ENCODE data around the gene ABL1.

Gene ABL1

DNA sequence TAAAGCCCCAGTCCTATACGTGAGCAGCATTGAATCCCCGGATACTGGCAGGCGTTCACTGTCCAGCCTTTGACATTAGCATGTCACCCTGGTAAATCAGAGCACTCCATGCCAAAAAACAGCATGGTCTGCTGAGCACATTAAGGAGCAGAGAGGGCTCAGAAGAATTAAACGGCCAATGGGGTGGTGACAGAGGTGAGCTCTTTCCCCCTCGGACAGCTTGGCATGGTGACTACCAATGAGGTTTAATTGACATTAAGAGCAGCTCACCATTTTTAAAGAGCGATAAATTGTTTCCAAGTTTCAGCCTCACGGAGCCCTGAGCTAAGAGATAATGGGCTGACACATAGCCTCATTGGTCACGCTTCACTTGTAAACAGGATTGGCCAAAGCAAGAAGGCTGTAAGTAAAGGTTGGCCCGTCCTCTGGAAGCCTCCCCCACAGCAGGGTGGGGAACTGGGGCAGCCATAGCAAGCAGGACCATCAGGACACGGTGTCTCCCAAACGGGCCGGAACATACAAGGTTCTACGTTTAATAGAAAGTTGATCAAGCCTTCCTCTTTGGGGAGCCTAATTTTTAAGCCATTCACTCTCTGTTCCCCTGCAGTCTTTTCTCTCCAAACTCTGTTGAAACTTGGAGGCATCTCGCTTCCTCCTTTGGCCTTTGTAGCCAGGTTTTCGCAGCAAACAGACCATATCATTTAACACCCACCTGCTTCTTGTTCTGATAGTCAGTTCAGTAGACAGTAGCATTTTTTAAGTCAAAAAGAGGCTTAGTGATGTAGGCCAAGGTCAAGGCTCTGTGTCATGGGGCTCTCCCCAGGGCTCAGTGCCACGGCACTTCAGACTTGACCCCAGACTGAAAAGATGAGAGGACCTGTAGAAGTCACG, 35.7 kb downstream of the ABL1 start:
- TF ChIP-seq, protein P1, sequence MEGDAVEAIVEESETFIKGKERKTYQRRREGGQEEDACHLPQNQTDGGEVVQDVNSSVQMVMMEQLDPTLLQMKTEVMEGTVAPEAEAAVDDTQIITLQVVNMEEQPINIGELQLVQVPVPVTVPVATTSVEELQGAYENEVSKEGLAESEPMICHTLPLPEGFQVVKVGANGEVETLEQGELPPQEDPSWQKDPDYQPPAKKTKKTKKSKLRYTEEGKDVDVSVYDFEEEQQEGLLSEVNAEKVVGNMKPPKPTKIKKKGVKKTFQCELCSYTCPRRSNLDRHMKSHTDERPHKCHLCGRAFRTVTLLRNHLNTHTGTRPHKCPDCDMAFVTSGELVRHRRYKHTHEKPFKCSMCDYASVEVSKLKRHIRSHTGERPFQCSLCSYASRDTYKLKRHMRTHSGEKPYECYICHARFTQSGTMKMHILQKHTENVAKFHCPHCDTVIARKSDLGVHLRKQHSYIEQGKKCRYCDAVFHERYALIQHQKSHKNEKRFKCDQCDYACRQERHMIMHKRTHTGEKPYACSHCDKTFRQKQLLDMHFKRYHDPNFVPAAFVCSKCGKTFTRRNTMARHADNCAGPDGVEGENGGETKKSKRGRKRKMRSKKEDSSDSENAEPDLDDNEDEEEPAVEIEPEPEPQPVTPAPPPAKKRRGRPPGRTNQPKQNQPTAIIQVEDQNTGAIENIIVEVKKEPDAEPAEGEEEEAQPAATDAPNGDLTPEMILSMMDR (IDR thresholded peaks at IDR 0.05; ENCODE audit: low read depth, low read length): no peak

DNA sequence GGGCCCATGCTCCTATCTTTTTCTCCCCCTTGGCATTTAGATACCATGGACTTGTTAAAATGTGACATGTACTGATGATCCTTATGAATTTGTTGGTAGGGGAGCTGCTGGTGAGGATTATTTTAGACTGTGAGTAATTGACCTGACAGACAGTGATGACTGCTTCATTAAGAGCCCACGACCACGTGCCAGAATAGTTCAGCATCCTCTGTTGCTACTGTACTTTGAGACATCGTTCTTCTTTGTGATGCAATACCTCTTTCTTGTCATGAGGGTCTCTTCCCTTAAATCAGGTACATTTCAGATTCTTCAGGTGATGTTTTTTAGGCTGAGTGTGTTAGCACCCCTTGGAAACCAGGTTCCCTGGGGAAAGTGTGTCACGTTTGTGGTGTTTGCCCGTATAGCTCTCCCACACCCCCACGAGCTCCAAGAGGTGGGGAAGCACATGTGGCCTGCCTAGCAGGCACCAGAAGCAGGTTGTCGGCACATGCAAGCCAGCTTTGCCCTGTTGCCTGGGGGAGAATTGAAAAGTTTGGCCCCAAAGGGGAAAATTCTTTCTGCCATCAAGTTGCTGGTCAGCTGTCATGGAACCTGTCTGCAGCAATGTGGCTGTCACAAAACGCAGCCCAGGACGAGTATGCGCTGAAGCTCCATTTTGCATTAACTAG, 36.5 kb downstream of the ABL1 start:
- TF ChIP-seq, protein P1 (IDR thresholded peaks at IDR 0.05; ENCODE audit: low read depth, low read length): no peak
- no peak overlapping the region for H3K4me3 ChIP-seq (ENCODE audit: low read depth, low read length)

More for the DNA sequence above, 35.7 kb downstream of the ABL1 start:
- no peak overlapping the region for H3K4me3 ChIP-seq (ENCODE audit: low read depth, low read length)

DNA sequence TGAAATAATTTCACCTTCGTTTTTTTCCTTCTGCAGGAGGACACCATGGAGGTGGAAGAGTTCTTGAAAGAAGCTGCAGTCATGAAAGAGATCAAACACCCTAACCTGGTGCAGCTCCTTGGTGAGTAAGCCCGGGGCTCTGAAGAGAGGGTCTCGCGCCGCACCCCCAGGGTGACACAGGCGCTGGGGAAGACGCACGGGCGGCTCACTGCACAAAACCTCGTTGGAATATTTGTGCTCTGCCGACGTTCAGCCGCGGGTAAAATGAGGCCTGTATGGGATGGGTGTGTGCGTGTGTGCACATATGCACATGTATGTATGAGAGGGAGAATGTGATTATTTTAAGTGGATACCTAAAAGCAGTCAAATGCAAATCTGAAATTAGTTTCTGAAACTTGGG, 37.0 kb downstream of the ABL1 start:
- TF ChIP-seq, protein P1 (IDR thresholded peaks at IDR 0.05; ENCODE audit: low read depth, low read length): no peak
- H3K4me3 ChIP-seq (ENCODE audit: low read depth, low read length): no peak overlapping the region

DNA sequence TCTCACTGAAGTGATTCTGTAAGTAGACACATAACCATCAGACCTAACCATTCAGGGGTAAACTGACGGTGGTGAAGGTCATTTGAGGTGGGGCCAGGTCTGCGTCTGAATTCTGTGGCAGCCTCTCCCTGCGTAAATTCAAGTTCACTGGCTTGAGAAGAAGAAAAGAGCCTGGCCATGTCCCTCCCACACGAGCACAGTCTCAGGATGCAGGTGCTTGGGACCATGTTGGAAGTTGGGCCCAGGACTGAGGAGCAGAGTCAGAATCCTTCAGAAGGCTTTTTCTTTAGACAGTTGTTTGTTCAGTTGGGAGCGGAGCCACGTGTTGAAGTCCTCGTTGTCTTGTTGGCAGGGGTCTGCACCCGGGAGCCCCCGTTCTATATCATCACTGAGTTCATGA, 37.5 kb downstream of the ABL1 start:
- TF ChIP-seq, protein P1 (IDR thresholded peaks at IDR 0.05; ENCODE audit: low read depth, low read length): no peak
- no peak overlapping the region for H3K4me3 ChIP-seq (ENCODE audit: low read depth, low read length)

DNA sequence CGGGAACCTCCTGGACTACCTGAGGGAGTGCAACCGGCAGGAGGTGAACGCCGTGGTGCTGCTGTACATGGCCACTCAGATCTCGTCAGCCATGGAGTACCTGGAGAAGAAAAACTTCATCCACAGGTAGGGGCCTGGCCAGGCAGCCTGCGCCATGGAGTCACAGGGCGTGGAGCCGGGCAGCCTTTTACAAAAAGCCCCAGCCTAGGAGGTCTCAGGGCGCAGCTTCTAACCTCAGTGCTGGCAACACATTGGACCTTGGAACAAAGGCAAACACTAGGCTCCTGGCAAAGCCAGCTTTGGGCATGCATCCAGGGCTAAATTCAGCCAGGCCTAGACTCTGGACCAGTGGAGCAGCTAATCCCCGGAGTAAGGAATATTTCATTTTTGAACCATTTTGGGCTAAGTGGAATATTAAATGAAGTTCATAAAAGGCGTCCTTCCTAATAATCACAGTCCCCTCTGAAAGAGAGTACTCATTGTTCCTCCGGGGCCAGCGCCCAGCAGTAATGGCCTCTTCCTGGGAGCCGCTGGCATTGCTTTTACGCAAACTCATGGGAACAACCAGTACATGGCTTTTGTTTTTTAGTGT, 38.0 kb downstream of the ABL1 start:
- TF ChIP-seq, protein P1 (IDR thresholded peaks at IDR 0.05; ENCODE audit: low read depth, low read length): no peak
- H3K4me3 ChIP-seq (ENCODE audit: low read depth, low read length): no peak overlapping the region

DNA sequence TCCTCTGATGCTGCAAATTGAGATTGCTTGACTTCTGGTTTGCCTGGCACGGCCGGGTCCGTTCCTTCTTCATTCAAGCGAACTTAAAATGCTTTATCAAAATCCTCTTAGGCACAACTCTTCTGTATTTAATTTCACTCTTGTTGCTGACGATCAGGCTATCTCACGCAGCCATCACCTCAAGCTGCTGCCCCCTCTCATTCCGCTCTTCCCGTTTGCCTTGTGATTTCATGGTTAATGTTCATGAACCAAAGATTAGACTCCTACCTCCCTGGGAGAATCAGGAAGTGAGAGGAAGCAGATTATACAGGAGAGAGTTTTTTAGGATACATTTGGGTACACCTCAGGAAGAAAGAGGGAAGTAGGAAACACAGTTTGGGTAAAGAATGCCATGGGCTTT, 38.9 kb downstream of the ABL1 start:
- no peak overlapping the region for H3K4me3 ChIP-seq (ENCODE audit: low read depth, low read length)
- TF ChIP-seq, protein P1 (IDR thresholded peaks at IDR 0.05; ENCODE audit: low read depth, low read length): no peak

DNA sequence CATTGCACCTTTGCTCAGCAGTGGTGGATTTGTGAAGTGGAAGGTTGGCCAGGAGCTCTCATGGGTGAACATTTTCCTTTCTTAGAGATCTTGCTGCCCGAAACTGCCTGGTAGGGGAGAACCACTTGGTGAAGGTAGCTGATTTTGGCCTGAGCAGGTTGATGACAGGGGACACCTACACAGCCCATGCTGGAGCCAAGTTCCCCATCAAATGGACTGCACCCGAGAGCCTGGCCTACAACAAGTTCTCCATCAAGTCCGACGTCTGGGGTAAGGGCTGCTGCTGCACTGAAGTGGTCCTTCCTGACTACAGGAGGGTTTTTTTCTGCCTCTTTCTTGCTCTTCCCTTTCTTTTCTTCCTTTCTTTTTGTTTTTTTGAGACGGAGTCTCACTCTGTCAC, 39.7 kb downstream of the ABL1 start:
- TF ChIP-seq, protein P1 (IDR thresholded peaks at IDR 0.05; ENCODE audit: low read depth, low read length): no peak
- no peak overlapping the region for H3K4me3 ChIP-seq (ENCODE audit: low read depth, low read length)
